ENCODE measurements around the gene CDKL1. TPM values are rescaled to one million over a fixed set of nuclear protein-coding genes. Genes with fewer than 3 reads are reported as not detected.

Gene CDKL1
- total and polyA plus RNA-seq, 2 experiments from 2014 or later, result 1.9 to 13.1 TPM

- WGBS (ENCODE audit: low lambda C conversion rate, missing lambda C conversion rate), result 79% methylated on average over 2 of the region's 2 CpGs
- H3K9me2 ChIP-seq (replicated peaks; ENCODE audit: insufficient read depth), result no peaks in the 10 kb centered on the region
Observed at GRCh38 chr14:50425105-50425504, 28.4 kb upstream of the CDKL1 start.

DNA sequence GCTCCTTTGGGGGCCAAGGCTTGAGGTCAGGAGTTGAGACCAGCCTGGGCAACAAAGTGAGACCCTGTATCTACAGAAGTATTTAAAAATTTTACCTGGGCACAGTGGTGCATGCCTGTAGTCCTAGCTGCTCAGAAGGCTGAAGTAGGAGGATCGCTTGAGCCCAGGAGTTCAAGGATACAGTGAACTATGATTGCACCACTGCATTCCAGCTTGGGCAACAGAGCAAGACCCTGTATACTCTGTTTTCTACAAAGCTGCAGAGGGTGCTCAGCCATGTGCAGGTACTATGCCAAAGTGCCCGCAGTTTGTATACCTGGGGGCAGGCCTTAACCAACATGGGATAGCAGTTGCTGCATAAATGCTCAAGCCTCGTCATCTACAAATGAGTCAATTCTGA is 26.8 kb upstream of the CDKL1 start:
- no peak for DNase-seq (ENCODE audit: low spot score)
- WGBS (ENCODE audit: low lambda C conversion rate, missing lambda C conversion rate), result 97% methylated on average over 3 of the region's 3 CpGs

More at GRCh38 chr14:50425105-50425504, 28.4 kb upstream of the CDKL1 start:
- no peaks in the 10 kb centered on the region for H4K20me1 ChIP-seq (ENCODE audit: insufficient read depth, poor library complexity, severe bottlenecking)
- no peak overlapping the region for H3K4me2 ChIP-seq
- H3K27me3 ChIP-seq, result no peaks in the 10 kb centered on the region
- H3K36me3 ChIP-seq (replicated peaks; ENCODE audit: insufficient read depth, low read depth), result no peaks in the 10 kb centered on the region
- no peak overlapping the region for H3K27ac ChIP-seq
- no peaks in the 10 kb centered on the region for H3K79me2 ChIP-seq
- TF ChIP-seq CTCF (IDR thresholded peaks at IDR 0.05; ENCODE audit: poor library complexity) (no peak), EZH2phosphoT487 (IDR thresholded peaks at IDR 0.05; ENCODE audit: low read depth, severe bottlenecking, unreplicated experiment) (no peak), EZH2 (IDR thresholded peaks at IDR 0.05; ENCODE audit: borderline replicate concordance) (no peak)
- no peak overlapping the region for H3K4me3 ChIP-seq
- no peak for DNase-seq (ENCODE audit: low spot score)
- H2AFZ ChIP-seq, result no peak overlapping the region
- no peaks in the 10 kb centered on the region for H3K9me3 ChIP-seq (ENCODE audit: low read depth)
- H3K4me1 ChIP-seq (ENCODE audit: insufficient read depth), result no peaks in the 10 kb centered on the region

DNA sequence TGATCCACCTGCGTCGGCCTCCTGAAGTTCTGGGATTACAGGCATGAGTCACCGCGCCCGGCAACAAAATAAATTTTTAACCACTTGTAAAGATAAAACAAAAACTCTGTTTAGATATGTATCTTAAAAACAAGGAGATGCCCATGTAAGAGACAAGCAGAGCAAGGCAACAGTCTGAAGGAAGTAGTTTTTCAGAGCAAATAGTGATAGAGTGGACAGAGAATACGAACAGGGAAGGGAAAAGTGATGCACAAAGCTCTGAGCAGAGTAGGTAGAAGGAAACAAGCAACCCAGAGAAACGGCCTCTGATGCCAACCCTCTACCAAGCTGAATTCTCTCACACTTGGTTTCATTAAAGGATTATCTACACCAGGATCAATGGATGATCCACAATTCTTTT is 24.8 kb upstream of the CDKL1 start:
- no peaks in the 10 kb centered on the region for H3K79me2 ChIP-seq
- no peaks in the 10 kb centered on the region for H3K27me3 ChIP-seq
- H4K20me1 ChIP-seq (ENCODE audit: insufficient read depth, poor library complexity, severe bottlenecking), result no peaks in the 10 kb centered on the region
- no peaks in the 10 kb centered on the region for H3K9me3 ChIP-seq (ENCODE audit: low read depth)
- H3K27ac ChIP-seq, result no peak overlapping the region
- H3K4me2 ChIP-seq, result no peak overlapping the region
- H3K36me3 ChIP-seq (replicated peaks; ENCODE audit: insufficient read depth, low read depth), result no peaks in the 10 kb centered on the region
- DNase-seq (ENCODE audit: low spot score), result no peak
- no peak overlapping the region for H2AFZ ChIP-seq
- 92% methylated on average over 7 of the region's 7 CpGs for WGBS (ENCODE audit: low lambda C conversion rate, missing lambda C conversion rate)
- no peak overlapping the region for H3K4me3 ChIP-seq
- H3K4me1 ChIP-seq (ENCODE audit: insufficient read depth), result no peaks in the 10 kb centered on the region
- H3K9me2 ChIP-seq (replicated peaks; ENCODE audit: insufficient read depth), result no peaks in the 10 kb centered on the region
- TF ChIP-seq EZH2phosphoT487 (IDR thresholded peaks at IDR 0.05; ENCODE audit: low read depth, severe bottlenecking, unreplicated experiment), result no peak
- no peak for TF ChIP-seq CTCF (IDR thresholded peaks at IDR 0.05; ENCODE audit: poor library complexity)
- TF ChIP-seq EZH2 (IDR thresholded peaks at IDR 0.05; ENCODE audit: borderline replicate concordance), result no peak

More for the DNA sequence above, 26.8 kb upstream of the CDKL1 start:
- Histone ChIP-seq H3K4me1 (ENCODE audit: insufficient read depth) (no peaks in the 10 kb centered on the region), H3K9me3 (ENCODE audit: low read depth) (no peaks in the 10 kb centered on the region), H3K9me2 (replicated peaks; ENCODE audit: insufficient read depth) (no peaks in the 10 kb centered on the region), H3K4me3 (no peak overlapping the region), H2AFZ (no peak overlapping the region), H3K27me3 (no peaks in the 10 kb centered on the region), H3K36me3 (replicated peaks; ENCODE audit: insufficient read depth, low read depth) (no peaks in the 10 kb centered on the region), H3K27ac (no peak overlapping the region), H3K79me2 (no peaks in the 10 kb centered on the region), H3K4me2 (no peak overlapping the region), H4K20me1 (ENCODE audit: insufficient read depth, poor library complexity, severe bottlenecking) (no peaks in the 10 kb centered on the region)
- TF ChIP-seq EZH2 (IDR thresholded peaks at IDR 0.05; ENCODE audit: borderline replicate concordance), result no peak
- no peak for TF ChIP-seq EZH2phosphoT487 (IDR thresholded peaks at IDR 0.05; ENCODE audit: low read depth, severe bottlenecking, unreplicated experiment)
- no peak for TF ChIP-seq CTCF (IDR thresholded peaks at IDR 0.05; ENCODE audit: poor library complexity)

DNA sequence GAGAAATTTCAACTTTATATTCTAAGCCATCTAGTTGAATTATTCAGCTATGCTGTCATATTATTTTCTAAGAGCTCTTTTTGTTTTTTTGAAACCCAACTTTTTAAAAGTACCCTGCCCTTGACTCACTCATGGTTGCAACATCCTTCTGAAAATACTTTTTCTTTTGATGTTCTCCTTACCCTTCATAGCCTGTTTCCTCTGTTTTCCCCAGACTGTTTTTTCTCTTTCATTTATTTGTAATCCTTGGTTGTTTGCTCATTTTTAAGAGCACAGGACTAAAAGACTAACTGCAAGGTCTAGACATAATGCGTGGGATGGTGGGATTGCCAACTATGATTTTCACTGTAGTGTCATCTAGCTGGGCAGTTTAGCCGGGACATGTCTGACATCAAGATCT is 21.2 kb upstream of the CDKL1 start:
- Histone ChIP-seq H4K20me1 (ENCODE audit: insufficient read depth, poor library complexity, severe bottlenecking) (no peaks in the 10 kb centered on the region), H3K9me3 (ENCODE audit: low read depth) (no peaks in the 10 kb centered on the region), H3K27me3 (no peaks in the 10 kb centered on the region), H3K36me3 (replicated peaks; ENCODE audit: insufficient read depth, low read depth) (no peaks in the 10 kb centered on the region), H3K9me2 (replicated peaks; ENCODE audit: insufficient read depth) (no peaks in the 10 kb centered on the region), H3K4me1 (ENCODE audit: insufficient read depth) (no peaks in the 10 kb centered on the region), H3K79me2 (no peaks in the 10 kb centered on the region), H3K4me2 (no peak overlapping the region), H3K27ac (no peak overlapping the region), H3K4me3 (no peak overlapping the region), H2AFZ (no peak overlapping the region)
- WGBS (ENCODE audit: low lambda C conversion rate, missing lambda C conversion rate), result 98% methylated on average over 2 of the region's 2 CpGs
- TF ChIP-seq EZH2phosphoT487 (IDR thresholded peaks at IDR 0.05; ENCODE audit: low read depth, severe bottlenecking, unreplicated experiment) (no peak), CTCF (IDR thresholded peaks at IDR 0.05; ENCODE audit: poor library complexity) (no peak)
- no peak for DNase-seq (ENCODE audit: low spot score)
